ENCODE results near the gene ARIH2.
"Not testable (repeated sequence)": the region's sequence is repeated elsewhere in the genome, so short reads cannot be mapped to it uniquely, and the experiment has no call there.

Gene ARIH2

DNA sequence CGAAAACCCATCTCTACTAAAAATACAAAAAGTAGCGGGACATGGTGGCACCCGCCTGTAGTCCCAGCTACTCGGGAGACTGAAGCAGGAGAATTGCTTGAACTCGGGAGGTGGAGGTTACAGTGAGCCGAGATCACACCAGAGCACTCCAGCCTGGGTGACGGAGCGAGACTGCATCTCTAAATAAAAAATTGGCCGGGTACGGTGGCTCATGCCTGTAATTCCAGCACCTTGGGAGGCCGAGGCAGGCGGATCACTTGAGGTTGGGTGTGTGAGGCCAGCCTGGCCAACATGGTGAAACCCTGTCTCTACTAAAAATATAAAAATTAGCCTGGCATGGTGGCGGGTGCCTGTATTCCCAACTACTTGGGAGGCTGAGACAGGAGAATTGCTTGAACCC, 11.6 kb upstream of the ARIH2 start:
- H3K36me3 Mint-ChIP-seq (ENCODE audit: low read depth); H3K27me3 Mint-ChIP-seq; ATAC-seq: not testable (repeated sequence)

GRCh38 chr3:48915296-48915695, 3.3 kb upstream of the ARIH2 start:
- H3K9me3 Mint-ChIP-seq, result no peaks in the 10 kb centered on the region
- no peak for ATAC-seq
- DNase-seq, result no peak
- H3K4me3 Mint-ChIP-seq, result no peak overlapping the region
- H3K27me3 Mint-ChIP-seq, result peaks cover 2% of the 10 kb centered on the region
- peaks cover 23% of the 10 kb centered on the region for H3K4me1 Mint-ChIP-seq
- H3K36me3 Mint-ChIP-seq (ENCODE audit: low read depth), result peaks cover 8% of the 10 kb centered on the region
- peak overlapping the region; percentile 50 for H3K27ac Mint-ChIP-seq

More for the DNA sequence above, 11.6 kb upstream of the ARIH2 start:
- not testable (repeated sequence) for DNase-seq, H3K27ac Mint-ChIP-seq, H3K4me1 Mint-ChIP-seq, H3K9me3 Mint-ChIP-seq, H3K4me3 Mint-ChIP-seq

GRCh38 chr3:48919215-48920138, 835 bp downstream of the ARIH2 start:
- Mint-ChIP-seq H3K4me3 (peak overlapping the region; percentile 95), H3K36me3 (ENCODE audit: low read depth) (peaks cover 19% of the 10 kb centered on the region), H3K27me3 (peaks cover 2% of the 10 kb centered on the region), H3K27ac (peak overlapping the region; percentile 95), H3K9me3 (no peaks in the 10 kb centered on the region), H3K4me1 (peaks cover 34% of the 10 kb centered on the region)
- ATAC-seq (peak; percentile 45), DNase-seq (peak; percentile 57)

- no peaks in the 10 kb centered on the region for H3K9me3 Mint-ChIP-seq
- H3K27me3 Mint-ChIP-seq, result no peaks in the 10 kb centered on the region
- H3K27ac Mint-ChIP-seq, result peak overlapping the region; percentile 68
- ATAC-seq (no peak), DNase-seq (no peak)
- peak overlapping the region; percentile 18 for H3K4me3 Mint-ChIP-seq
- peaks cover 58% of the 10 kb centered on the region for H3K36me3 Mint-ChIP-seq (ENCODE audit: low read depth)
- H3K4me1 Mint-ChIP-seq, result peaks cover 63% of the 10 kb centered on the region
These were observed 8.1 kb downstream of the ARIH2 start for GRCh38 chr3:48926425-48927392.

- DNase-seq (no peak), ATAC-seq (no peak)
- H3K4me3 Mint-ChIP-seq, result no peak overlapping the region
- no peak overlapping the region for H3K27ac Mint-ChIP-seq
- H3K27me3 Mint-ChIP-seq, result no peaks in the 10 kb centered on the region
- peaks cover 64% of the 10 kb centered on the region for H3K36me3 Mint-ChIP-seq (ENCODE audit: low read depth)
- H3K9me3 Mint-ChIP-seq, result no peaks in the 10 kb centered on the region
- H3K4me1 Mint-ChIP-seq, result peaks cover 69% of the 10 kb centered on the region
These were observed 9.3 kb downstream of the ARIH2 start for GRCh38 chr3:48927928-48928327.

GRCh38 chr3:48928679-48929078, 10.0 kb downstream of the ARIH2 start:
- Mint-ChIP-seq H3K4me3 (peak overlapping the region; percentile 22), H3K4me1 (peaks cover 69% of the 10 kb centered on the region), H3K27me3 (no peaks in the 10 kb centered on the region), H3K9me3 (no peaks in the 10 kb centered on the region), H3K36me3 (ENCODE audit: low read depth) (peaks cover 66% of the 10 kb centered on the region), H3K27ac (peak overlapping the region; percentile 43)
- DNase-seq (no peak), ATAC-seq (no peak)

- H3K27me3 Mint-ChIP-seq, result no peaks in the 10 kb centered on the region
- H3K27ac Mint-ChIP-seq, result no peak overlapping the region
- H3K9me3 Mint-ChIP-seq, result no peaks in the 10 kb centered on the region
- H3K36me3 Mint-ChIP-seq (ENCODE audit: low read depth), result peaks cover 68% of the 10 kb centered on the region
- no peak for DNase-seq
- H3K4me3 Mint-ChIP-seq, result peak overlapping the region; percentile 3
- ATAC-seq, result no peak
- peaks cover 77% of the 10 kb centered on the region for H3K4me1 Mint-ChIP-seq
These were observed 10.9 kb downstream of the ARIH2 start for GRCh38 chr3:48929358-48930035.

- DNase-seq (no peak), ATAC-seq (no peak)
- Mint-ChIP-seq H3K27ac (no peak overlapping the region), H3K36me3 (ENCODE audit: low read depth) (peaks cover 71% of the 10 kb centered on the region), H3K4me3 (no peak overlapping the region), H3K27me3 (no peaks in the 10 kb centered on the region), H3K9me3 (no peaks in the 10 kb centered on the region), H3K4me1 (peaks cover 77% of the 10 kb centered on the region)
These were observed 11.9 kb downstream of the ARIH2 start for GRCh38 chr3:48930590-48930989.

GRCh38 chr3:48931944-48932580, 13.4 kb downstream of the ARIH2 start:
- DNase-seq, result no peak
- peaks cover 62% of the 10 kb centered on the region for H3K36me3 Mint-ChIP-seq (ENCODE audit: low read depth)

GRCh38 chr3:48934333-48934991, 15.8 kb downstream of the ARIH2 start:
- Mint-ChIP-seq H3K4me3 (no peak overlapping the region), H3K27ac (no peak overlapping the region), H3K4me1 (peaks cover 51% of the 10 kb centered on the region), H3K27me3 (no peaks in the 10 kb centered on the region), H3K9me3 (no peaks in the 10 kb centered on the region), H3K36me3 (ENCODE audit: low read depth) (peaks cover 52% of the 10 kb centered on the region)
- DNase-seq (no peak), ATAC-seq (no peak)

More at GRCh38 chr3:48931944-48932580, 13.4 kb downstream of the ARIH2 start:
- peaks cover 63% of the 10 kb centered on the region for H3K4me1 Mint-ChIP-seq
- peak overlapping the region; percentile 71 for H3K27ac Mint-ChIP-seq
- no peak for ATAC-seq
- no peak overlapping the region for H3K4me3 Mint-ChIP-seq
- no peaks in the 10 kb centered on the region for H3K9me3 Mint-ChIP-seq
- H3K27me3 Mint-ChIP-seq, result no peaks in the 10 kb centered on the region

DNA sequence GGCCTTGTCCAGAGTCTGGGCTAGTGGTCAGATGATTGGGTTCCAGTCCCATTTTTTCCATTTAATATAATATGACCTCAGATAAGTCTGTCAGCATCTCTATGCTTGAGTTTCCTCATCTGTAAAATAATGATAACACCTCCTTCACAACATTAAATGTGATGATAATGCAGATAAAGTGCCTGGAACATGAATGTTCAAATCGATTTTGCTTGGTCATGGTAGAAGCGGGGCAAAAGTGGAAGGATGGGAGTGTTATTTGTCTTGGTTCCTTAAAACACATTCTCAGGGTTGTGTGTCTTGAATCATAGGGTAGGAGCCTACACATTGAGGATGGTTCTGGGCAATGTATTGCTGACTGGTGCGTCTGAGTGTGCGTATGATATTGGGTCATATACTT, 16.9 kb downstream of the ARIH2 start:
- H3K4me1 Mint-ChIP-seq, result peaks cover 43% of the 10 kb centered on the region
- peak overlapping the region; percentile 36 for H3K27ac Mint-ChIP-seq
- H3K4me3 Mint-ChIP-seq, result no peak overlapping the region
- no peaks in the 10 kb centered on the region for H3K27me3 Mint-ChIP-seq
- no peaks in the 10 kb centered on the region for H3K9me3 Mint-ChIP-seq
- ATAC-seq, result no peak
- peaks cover 42% of the 10 kb centered on the region for H3K36me3 Mint-ChIP-seq (ENCODE audit: low read depth)
- no peak for DNase-seq

DNA sequence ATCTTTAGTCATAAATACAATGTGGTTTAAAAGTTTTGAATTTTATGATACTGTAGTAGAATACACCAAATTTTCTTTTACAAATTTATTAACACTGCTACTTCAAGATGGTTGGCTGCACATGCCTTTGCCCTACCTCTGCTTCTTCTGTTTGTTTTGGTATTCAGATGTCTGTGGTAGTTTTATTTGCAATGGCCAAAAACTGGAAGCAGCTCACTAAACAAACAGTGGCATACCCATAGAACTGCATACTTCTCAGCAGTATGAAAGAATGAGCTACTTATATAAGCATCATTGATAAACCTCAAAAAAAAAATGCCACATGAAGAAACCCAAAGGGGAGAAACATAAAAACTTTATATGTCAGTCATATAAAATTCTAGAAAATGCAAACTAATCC, 19.5 kb downstream of the ARIH2 start:
- Mint-ChIP-seq H3K9me3 (no peaks in the 10 kb centered on the region), H3K36me3 (ENCODE audit: low read depth) (peaks cover 38% of the 10 kb centered on the region), H3K4me1 (peaks cover 31% of the 10 kb centered on the region), H3K4me3 (no peak overlapping the region), H3K27me3 (no peaks in the 10 kb centered on the region), H3K27ac (peak overlapping the region; percentile 62)
- no peak for DNase-seq
- ATAC-seq, result no peak

GRCh38 chr3:48938689-48939088, 20.0 kb downstream of the ARIH2 start:
- DNase-seq (no peak), ATAC-seq (no peak)
- H3K4me1 Mint-ChIP-seq, result peaks cover 33% of the 10 kb centered on the region
- no peak overlapping the region for H3K4me3 Mint-ChIP-seq
- no peaks in the 10 kb centered on the region for H3K27me3 Mint-ChIP-seq
- H3K9me3 Mint-ChIP-seq, result no peaks in the 10 kb centered on the region
- H3K36me3 Mint-ChIP-seq (ENCODE audit: low read depth), result peaks cover 38% of the 10 kb centered on the region
- peak overlapping the region; percentile 62 for H3K27ac Mint-ChIP-seq

Data from activated naive CD8-positive, alpha-beta T cell treated with anti-CD3 and anti-CD28 coated beads, Interleukin-2, amount 50 U/mL, for 24 hours (primary cell).